Measurements from ENCODE around the gene TMIE. TPM values are rescaled to one million over a fixed set of nuclear protein-coding genes. Genes with fewer than 3 reads are reported as not detected.

Gene TMIE
- total and polyA plus RNA-seq, 2 of the 8 experiments (the other 6 are each of a cell fraction or from before 2014, with no cell fraction given), result 0.45 to 0.67 TPM

GRCh38 chr3:46685446-46685845 is 15.7 kb upstream of the TMIE start (continued):
- TF ChIP-seq RAD21 (IDR thresholded peaks at IDR 0.05 in 1 of 2, conservative IDR thresholded peaks at IDR 0.05 in 1 of 2; ENCODE audit: low read depth in 2 of 2, low read length in 2 of 2), result peak; percentile 39 to 40
